GM23338 (cell line): ENCODE data around the gene OPRL1. TPM values are rescaled to one million over a fixed set of nuclear protein-coding genes. Genes with fewer than 3 reads are reported as not detected.

Experiments used
- ATAC-seq: fragments of 200-7000 bp; cut with Tn5 transposase; 3 replicates; pipeline ENCODE4 v1.9.1; 2020
- DNase-seq: peaks from one replicate; pipeline ENCODE4 v3.0.0-alpha.2; 2015; ENCODE audit warnings: low spot score
- H2AFZ ChIP-seq: fragments of 200-600 bp; sonication (generic); 2 replicates; pipeline ENCODE4 v1.8.0; 2016; ENCODE audit warnings: antibody characterized with exemption, mild to moderate bottlenecking, moderate library complexity
- H3F3A ChIP-seq: fragments of 200-600 bp; sonication (generic); replicated peaks from 2 replicates; pipeline ENCODE4 v1.8.0; 2017; ENCODE audit warnings: antibody characterized with exemption, mixed run types, low read depth
- H3K27ac ChIP-seq: fragments of 200-600 bp; sonication (generic); 2 replicates; pipeline ENCODE4 v1.6.1; 2016; ENCODE audit warnings: low read depth
- H3K27me3 ChIP-seq: fragments of 200-600 bp; sonication (generic); 2 replicates; pipeline ENCODE4 v1.8.0; 2016; ENCODE audit warnings: mild to moderate bottlenecking, mixed run types, moderate library complexity; ENCODE audit not compliant: insufficient read depth
- H3K36me3 ChIP-seq: fragments of 200-600 bp; sonication (generic); 2 replicates; pipeline ENCODE4 v1.8.0; 2016; ENCODE audit warnings: mild to moderate bottlenecking; ENCODE audit not compliant: insufficient read depth
- H3K4me1 ChIP-seq: fragments of 200-600 bp; sonication (generic); 2 replicates; pipeline ENCODE4 v1.8.0; 2016; ENCODE audit warnings: mild to moderate bottlenecking, moderate library complexity; ENCODE audit not compliant: insufficient read depth
- H3K4me2 ChIP-seq: fragments of 200-600 bp; sonication (generic); 2 replicates; pipeline ENCODE4 v1.7.1; 2017; ENCODE audit warnings: mixed run types
- H3K4me3 ChIP-seq: fragments of 200-600 bp; sonication (generic); 2 replicates; pipeline ENCODE4 v1.6.1; 2016; ENCODE audit warnings: mixed run types
- H3K79me2 ChIP-seq: fragments of 200-600 bp; sonication (generic); replicated peaks from 2 replicates; pipeline ENCODE4 v1.8.0; 2017; ENCODE audit warnings: mild to moderate bottlenecking; ENCODE audit not compliant: insufficient read depth
- H3K9me2 ChIP-seq: fragments of 200-600 bp; sonication (generic); 2 replicates; pipeline ENCODE4 v1.8.0; 2017; ENCODE audit not compliant: insufficient read depth
- H4K20me1 ChIP-seq: fragments of 200-600 bp; sonication (generic); replicated peaks from 2 replicates; pipeline ENCODE4 v1.8.0; 2017; ENCODE audit warnings: mild to moderate bottlenecking; ENCODE audit not compliant: insufficient read depth
- H3K27ac Mint-ChIP-seq: 2 replicates; pipeline ENCODE4 v1.8.0; 2020; ENCODE audit warnings: inconsistent platforms, mild to moderate bottlenecking, moderate library complexity, mixed read lengths
- H3K27me3 Mint-ChIP-seq: 3 replicates; pipeline ENCODE4 v1.8.0; 2022; ENCODE audit warnings: low read depth, mild to moderate bottlenecking, moderate library complexity, mixed read lengths, inconsistent platforms; ENCODE audit not compliant: insufficient read depth, poor library complexity
- H3K36me3 Mint-ChIP-seq: 3 replicates; pipeline ENCODE4 v1.8.0; 2021; ENCODE audit warnings: low read depth, mild to moderate bottlenecking, inconsistent platforms, moderate library complexity, mixed read lengths
- H3K4me1 Mint-ChIP-seq: 3 replicates; pipeline ENCODE4 v1.8.0; 2020; ENCODE audit warnings: mild to moderate bottlenecking, inconsistent platforms, mixed read lengths
- H3K4me3 Mint-ChIP-seq: 3 replicates; pipeline ENCODE4 v1.8.0; 2021; ENCODE audit warnings: moderate library complexity, mild to moderate bottlenecking, inconsistent platforms, mixed read lengths
- H3K9me3 Mint-ChIP-seq: 3 replicates; pipeline ENCODE4 v1.8.0; 2020; ENCODE audit warnings: moderate library complexity, mild to moderate bottlenecking, inconsistent platforms, mixed read lengths
- CREB1 ChIP-seq: fragments of 250-450 bp; sonication (Bioruptor Pico); IDR thresholded peaks from 2 replicates; pipeline ENCODE4 v1.5.0; 2020; ENCODE audit warnings: low read depth, mild to moderate bottlenecking, moderate library complexity
- EZH2 ChIP-seq: fragments of 200-600 bp; sonication (generic); IDR thresholded peaks from one replicate; pipeline ENCODE4 v1.8.0; 2017; ENCODE audit warnings: antibody characterized with exemption, mild to moderate bottlenecking, low read depth; ENCODE audit not compliant: unreplicated experiment
- EZH2phosphoT487 ChIP-seq: fragments of 200-600 bp; sonication (generic); IDR thresholded peaks from one replicate; pipeline ENCODE4 v1.8.1; 2018; ENCODE audit warnings: antibody characterized with exemption; ENCODE audit not compliant: unreplicated experiment
- JUNB ChIP-seq: IDR thresholded peaks from one replicate; pipeline ENCODE4 v1.6.1; 2016; ENCODE audit warnings: antibody characterized with exemption; ENCODE audit not compliant: unreplicated experiment
- STAT1 ChIP-seq: IDR thresholded peaks from one replicate; pipeline ENCODE4 v1.6.1; 2016; ENCODE audit warnings: antibody characterized with exemption; ENCODE audit not compliant: unreplicated experiment
- polyA plus RNA-seq: library from polyadenylated mRNA; unstranded; fragments of >200 nt; fragmentation: Nextera tagmentation; extraction: Ambion mirVana; gene quantifications from 2 replicates; pipeline ENCODE4 v1.2.1, GENCODE V29; 2016
- total RNA-seq: library from RNA; depleted of rRNA; stranded (reverse); fragments of >200 nt; shearing (Covaris generic); gene quantifications from 2 replicates; pipeline ENCODE4 v1.2.3, GENCODE V29; 2014
- TF ChIP-seq, protein P1 (sequence below): IDR thresholded peaks from 2 replicates; pipeline ENCODE4 v1.6.1; 2016; ENCODE audit warnings: antibody characterized with exemption
- TF ChIP-seq, protein P2 (sequence below): fragments of 250-450 bp; sonication (Bioruptor Pico); IDR thresholded peaks from 2 replicates; pipeline ENCODE4 v1.5.0; 2020; ENCODE audit warnings: mild to moderate bottlenecking, moderate library complexity

Gene OPRL1
- total and polyA plus RNA-seq, 2 experiments from 2014 or later, result 0.27 to 1.1 TPM

DNA sequence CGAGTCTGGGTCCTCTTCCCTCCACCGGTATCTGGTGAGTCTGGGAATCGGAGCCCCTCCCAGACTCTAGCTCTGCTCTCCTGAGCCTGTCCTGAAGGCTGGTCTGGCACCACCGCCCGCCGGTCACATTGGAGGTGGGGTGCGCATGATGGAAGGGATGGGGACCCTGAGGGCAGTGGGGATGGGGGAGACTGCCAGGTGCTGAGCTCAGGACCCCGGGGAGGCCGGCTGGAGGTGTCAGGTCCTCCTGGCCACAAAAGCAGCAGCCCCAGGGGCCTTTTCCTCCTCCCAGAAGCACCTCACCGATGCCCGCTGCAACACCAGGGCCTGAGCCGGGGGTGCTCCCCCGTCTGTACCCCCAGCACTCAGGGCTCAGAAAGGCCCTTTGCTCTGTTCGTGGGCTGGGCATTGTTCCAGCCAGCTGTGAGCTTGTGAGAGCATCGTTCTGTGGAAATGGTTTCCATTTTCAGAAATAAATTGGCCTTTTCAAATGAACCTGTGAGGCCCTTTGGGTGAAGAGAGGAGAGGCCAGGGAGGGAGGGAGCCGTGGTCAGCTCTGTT is 30.0 kb downstream of the OPRL1 start:
- H3K9me2 ChIP-seq, result no peaks in the 10 kb centered on the region
- no peaks in the 10 kb centered on the region; the same call in 2 of the 3 replicates for H3K9me3 Mint-ChIP-seq
- no peak overlapping the region for H3K27ac ChIP-seq
- no peaks in the 10 kb centered on the region; the same call in 2 of the 3 replicates for H3K4me1 Mint-ChIP-seq
- DNase-seq (peak; percentile 0), ATAC-seq (no peak)
- no peaks in the 10 kb centered on the region for H3K36me3 ChIP-seq
- peaks cover 7% of the 10 kb centered on the region for H3K27me3 Mint-ChIP-seq
- no peaks in the 10 kb centered on the region for H3K36me3 Mint-ChIP-seq
- H3K27ac Mint-ChIP-seq, result no peak overlapping the region
- H3F3A ChIP-seq, result no peaks in the 10 kb centered on the region
- no peaks in the 10 kb centered on the region for H3K79me2 ChIP-seq
- H3K4me2 ChIP-seq, result no peak overlapping the region
- H3K4me1 ChIP-seq, result no peaks in the 10 kb centered on the region
- no peak overlapping the region for H2AFZ ChIP-seq
- H4K20me1 ChIP-seq, result no peaks in the 10 kb centered on the region
- H3K4me3 Mint-ChIP-seq, result no peak overlapping the region
- H3K27me3 ChIP-seq, result no peaks in the 10 kb centered on the region
- H3K4me3 ChIP-seq, result no peak overlapping the region
- TF ChIP-seq STAT1 (no peak), JUNB (no peak), CREB1 (CRISPR knock-in tag) (no peak), EZH2phosphoT487 (no peak), EZH2 (no peak)
- TF ChIP-seq, protein P1, sequence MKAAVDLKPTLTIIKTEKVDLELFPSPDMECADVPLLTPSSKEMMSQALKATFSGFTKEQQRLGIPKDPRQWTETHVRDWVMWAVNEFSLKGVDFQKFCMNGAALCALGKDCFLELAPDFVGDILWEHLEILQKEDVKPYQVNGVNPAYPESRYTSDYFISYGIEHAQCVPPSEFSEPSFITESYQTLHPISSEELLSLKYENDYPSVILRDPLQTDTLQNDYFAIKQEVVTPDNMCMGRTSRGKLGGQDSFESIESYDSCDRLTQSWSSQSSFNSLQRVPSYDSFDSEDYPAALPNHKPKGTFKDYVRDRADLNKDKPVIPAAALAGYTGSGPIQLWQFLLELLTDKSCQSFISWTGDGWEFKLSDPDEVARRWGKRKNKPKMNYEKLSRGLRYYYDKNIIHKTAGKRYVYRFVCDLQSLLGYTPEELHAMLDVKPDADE, result no peak
- TF ChIP-seq, protein P2, sequence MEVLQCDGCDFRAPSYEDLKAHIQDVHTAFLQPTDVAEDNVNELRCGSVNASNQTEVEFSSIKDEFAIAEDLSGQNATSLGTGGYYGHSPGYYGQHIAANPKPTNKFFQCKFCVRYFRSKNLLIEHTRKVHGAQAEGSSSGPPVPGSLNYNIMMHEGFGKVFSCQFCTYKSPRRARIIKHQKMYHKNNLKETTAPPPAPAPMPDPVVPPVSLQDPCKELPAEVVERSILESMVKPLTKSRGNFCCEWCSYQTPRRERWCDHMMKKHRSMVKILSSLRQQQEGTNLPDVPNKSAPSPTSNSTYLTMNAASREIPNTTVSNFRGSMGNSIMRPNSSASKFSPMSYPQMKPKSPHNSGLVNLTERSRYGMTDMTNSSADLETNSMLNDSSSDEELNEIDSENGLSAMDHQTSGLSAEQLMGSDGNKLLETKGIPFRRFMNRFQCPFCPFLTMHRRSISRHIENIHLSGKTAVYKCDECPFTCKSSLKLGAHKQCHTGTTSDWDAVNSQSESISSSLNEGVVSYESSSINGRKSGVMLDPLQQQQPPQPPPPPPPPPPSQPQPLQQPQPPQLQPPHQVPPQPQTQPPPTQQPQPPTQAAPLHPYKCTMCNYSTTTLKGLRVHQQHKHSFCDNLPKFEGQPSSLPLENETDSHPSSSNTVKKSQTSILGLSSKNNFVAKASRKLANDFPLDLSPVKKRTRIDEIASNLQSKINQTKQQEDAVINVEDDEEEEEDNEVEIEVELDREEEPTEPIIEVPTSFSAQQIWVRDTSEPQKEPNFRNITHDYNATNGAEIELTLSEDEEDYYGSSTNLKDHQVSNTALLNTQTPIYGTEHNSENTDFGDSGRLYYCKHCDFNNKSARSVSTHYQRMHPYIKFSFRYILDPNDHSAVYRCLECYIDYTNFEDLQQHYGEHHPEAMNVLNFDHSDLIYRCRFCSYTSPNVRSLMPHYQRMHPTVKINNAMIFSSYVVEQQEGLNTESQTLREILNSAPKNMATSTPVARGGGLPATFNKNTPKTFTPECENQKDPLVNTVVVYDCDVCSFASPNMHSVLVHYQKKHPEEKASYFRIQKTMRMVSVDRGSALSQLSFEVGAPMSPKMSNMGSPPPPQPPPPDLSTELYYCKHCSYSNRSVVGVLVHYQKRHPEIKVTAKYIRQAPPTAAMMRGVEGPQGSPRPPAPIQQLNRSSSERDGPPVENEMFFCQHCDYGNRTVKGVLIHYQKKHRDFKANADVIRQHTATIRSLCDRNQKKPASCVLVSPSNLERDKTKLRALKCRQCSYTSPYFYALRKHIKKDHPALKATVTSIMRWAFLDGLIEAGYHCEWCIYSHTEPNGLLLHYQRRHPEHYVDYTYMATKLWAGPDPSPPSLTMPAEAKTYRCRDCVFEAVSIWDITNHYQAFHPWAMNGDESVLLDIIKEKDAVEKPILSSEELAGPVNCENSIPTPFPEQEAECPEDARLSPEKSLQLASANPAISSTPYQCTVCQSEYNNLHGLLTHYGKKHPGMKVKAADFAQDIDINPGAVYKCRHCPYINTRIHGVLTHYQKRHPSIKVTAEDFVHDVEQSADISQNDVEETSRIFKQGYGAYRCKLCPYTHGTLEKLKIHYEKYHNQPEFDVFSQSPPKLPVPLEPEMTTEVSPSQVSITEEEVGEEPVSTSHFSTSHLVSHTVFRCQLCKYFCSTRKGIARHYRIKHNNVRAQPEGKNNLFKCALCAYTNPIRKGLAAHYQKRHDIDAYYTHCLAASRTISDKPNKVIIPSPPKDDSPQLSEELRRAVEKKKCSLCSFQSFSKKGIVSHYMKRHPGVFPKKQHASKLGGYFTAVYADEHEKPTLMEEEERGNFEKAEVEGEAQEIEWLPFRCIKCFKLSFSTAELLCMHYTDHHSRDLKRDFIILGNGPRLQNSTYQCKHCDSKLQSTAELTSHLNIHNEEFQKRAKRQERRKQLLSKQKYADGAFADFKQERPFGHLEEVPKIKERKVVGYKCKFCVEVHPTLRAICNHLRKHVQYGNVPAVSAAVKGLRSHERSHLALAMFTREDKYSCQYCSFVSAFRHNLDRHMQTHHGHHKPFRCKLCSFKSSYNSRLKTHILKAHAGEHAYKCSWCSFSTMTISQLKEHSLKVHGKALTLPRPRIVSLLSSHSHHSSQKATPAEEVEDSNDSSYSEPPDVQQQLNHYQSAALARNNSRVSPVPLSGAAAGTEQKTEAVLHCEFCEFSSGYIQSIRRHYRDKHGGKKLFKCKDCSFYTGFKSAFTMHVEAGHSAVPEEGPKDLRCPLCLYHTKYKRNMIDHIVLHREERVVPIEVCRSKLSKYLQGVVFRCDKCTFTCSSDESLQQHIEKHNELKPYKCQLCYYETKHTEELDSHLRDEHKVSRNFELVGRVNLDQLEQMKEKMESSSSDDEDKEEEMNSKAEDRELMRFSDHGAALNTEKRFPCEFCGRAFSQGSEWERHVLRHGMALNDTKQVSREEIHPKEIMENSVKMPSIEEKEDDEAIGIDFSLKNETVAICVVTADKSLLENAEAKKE (CRISPR knock-in tag), result no peak
